ENCODE measurements around the gene APPL2. TPM values are rescaled to one million over a fixed set of nuclear protein-coding genes. Genes with fewer than 3 reads are reported as not detected.
A peak's percentile ranks its signal among the peaks of the same experiment; 100 is the strongest.

The APPL2 gene
- polyA plus RNA-seq, 1 donor = 86.4 TPM

- peaks cover 53% of the 10 kb centered on the region for H3K4me1 ChIP-seq (ENCODE audit: control insufficient read depth, insufficient read depth, low read length)
- H3K4me3 ChIP-seq (ENCODE audit: low read length) = no peak overlapping the region
- no CpG with 5 or more reads among the region's 4 CpGs for WGBS (ENCODE audit: insufficient coverage, low lambda C conversion rate)
- H3K27me3 ChIP-seq (ENCODE audit: control insufficient read depth, insufficient read depth, low read length) = no peaks in the 10 kb centered on the region
- H3K27ac ChIP-seq (ENCODE audit: low read length) = peak overlapping the region; percentile 90
- no peak for DNase-seq
- peaks cover 46% of the 10 kb centered on the region for H3K36me3 ChIP-seq (ENCODE audit: control insufficient read depth, insufficient read depth, low read length)
- H3K9me3 ChIP-seq (ENCODE audit: control insufficient read depth, low read depth, low read length) = no peaks in the 10 kb centered on the region
Measured at GRCh38 chr12:105224399-105224798, 11.6 kb downstream of the APPL2 start.

GRCh38 chr12:105223884-105224283 lies 12.1 kb downstream of the APPL2 start:
- DNase-seq = peak in 1 of 2 donors; percentile 42
- Histone ChIP-seq H3K27me3 (ENCODE audit: control insufficient read depth, insufficient read depth, low read length) (no peaks in the 10 kb centered on the region), H3K4me3 (ENCODE audit: low read length) (no peak overlapping the region), H3K27ac (ENCODE audit: low read length) (peak overlapping the region; percentile 90), H3K4me1 (ENCODE audit: control insufficient read depth, insufficient read depth, low read length) (peaks cover 54% of the 10 kb centered on the region), H3K36me3 (ENCODE audit: control insufficient read depth, insufficient read depth, low read length) (peaks cover 47% of the 10 kb centered on the region), H3K9me3 (ENCODE audit: control insufficient read depth, low read depth, low read length) (no peaks in the 10 kb centered on the region)
- WGBS (ENCODE audit: insufficient coverage, low lambda C conversion rate) = no CpG with 5 or more reads among the region's 4 CpGs

- H3K36me3 ChIP-seq (ENCODE audit: control insufficient read depth, insufficient read depth, low read length) = peaks cover 47% of the 10 kb centered on the region
- peak overlapping the region; percentile 90 for H3K27ac ChIP-seq (ENCODE audit: low read length)
- H3K4me3 ChIP-seq (ENCODE audit: low read length) = no peak overlapping the region
- WGBS (ENCODE audit: insufficient coverage, low lambda C conversion rate) = no CpG with 5 or more reads among the region's 4 CpGs
- DNase-seq = no peak
- H3K27me3 ChIP-seq (ENCODE audit: control insufficient read depth, insufficient read depth, low read length) = no peaks in the 10 kb centered on the region
- H3K4me1 ChIP-seq (ENCODE audit: control insufficient read depth, insufficient read depth, low read length) = peaks cover 56% of the 10 kb centered on the region
- no peaks in the 10 kb centered on the region for H3K9me3 ChIP-seq (ENCODE audit: control insufficient read depth, low read depth, low read length)
Measured at GRCh38 chr12:105223352-105223845, 12.6 kb downstream of the APPL2 start.

- H3K36me3 ChIP-seq (ENCODE audit: control insufficient read depth, insufficient read depth, low read length) = peaks cover 48% of the 10 kb centered on the region
- no peak for DNase-seq
- no peaks in the 10 kb centered on the region for H3K27me3 ChIP-seq (ENCODE audit: control insufficient read depth, insufficient read depth, low read length)
- 83% methylated on average over 7 of the region's 13 CpGs for WGBS (ENCODE audit: insufficient coverage, low lambda C conversion rate)
- H3K9me3 ChIP-seq (ENCODE audit: control insufficient read depth, low read depth, low read length) = no peaks in the 10 kb centered on the region
- H3K4me3 ChIP-seq (ENCODE audit: low read length) = no peak overlapping the region
- H3K27ac ChIP-seq (ENCODE audit: low read length) = peak overlapping the region; percentile 90
- H3K4me1 ChIP-seq (ENCODE audit: control insufficient read depth, insufficient read depth, low read length) = peaks cover 57% of the 10 kb centered on the region
Measured at GRCh38 chr12:105222726-105223351, 13.1 kb downstream of the APPL2 start.

- peak overlapping the region; percentile 90 for H3K27ac ChIP-seq (ENCODE audit: low read length)
- H3K4me3 ChIP-seq (ENCODE audit: low read length) = no peak overlapping the region
- WGBS (ENCODE audit: insufficient coverage, low lambda C conversion rate) = 40% methylated on average over 1 of the region's 4 CpGs
- H3K9me3 ChIP-seq (ENCODE audit: control insufficient read depth, low read depth, low read length) = no peaks in the 10 kb centered on the region
- H3K36me3 ChIP-seq (ENCODE audit: control insufficient read depth, insufficient read depth, low read length) = peaks cover 48% of the 10 kb centered on the region
- no peaks in the 10 kb centered on the region for H3K27me3 ChIP-seq (ENCODE audit: control insufficient read depth, insufficient read depth, low read length)
- H3K4me1 ChIP-seq (ENCODE audit: control insufficient read depth, insufficient read depth, low read length) = peaks cover 57% of the 10 kb centered on the region
- DNase-seq = no peak
Measured at GRCh38 chr12:105222284-105222655, 13.7 kb downstream of the APPL2 start.

GRCh38 chr12:105221583-105222283 lies 14.2 kb downstream of the APPL2 start:
- H3K36me3 ChIP-seq (ENCODE audit: control insufficient read depth, insufficient read depth, low read length) = peaks cover 49% of the 10 kb centered on the region
- DNase-seq = peak in 1 of 2 donors; percentile 73
- H3K27me3 ChIP-seq (ENCODE audit: control insufficient read depth, insufficient read depth, low read length) = no peaks in the 10 kb centered on the region
- peak overlapping the region; percentile 90 for H3K27ac ChIP-seq (ENCODE audit: low read length)
- H3K4me1 ChIP-seq (ENCODE audit: control insufficient read depth, insufficient read depth, low read length) = peaks cover 60% of the 10 kb centered on the region
- WGBS (ENCODE audit: insufficient coverage, low lambda C conversion rate) = no CpG with 5 or more reads among the region's 19 CpGs
- H3K4me3 ChIP-seq (ENCODE audit: low read length) = no peak overlapping the region
- H3K9me3 ChIP-seq (ENCODE audit: control insufficient read depth, low read depth, low read length) = no peaks in the 10 kb centered on the region

- 17% methylated on average over 1 of the region's 3 CpGs for WGBS (ENCODE audit: insufficient coverage, low lambda C conversion rate)
- no peak overlapping the region for H3K4me3 ChIP-seq (ENCODE audit: low read length)
- no peaks in the 10 kb centered on the region for H3K9me3 ChIP-seq (ENCODE audit: control insufficient read depth, low read depth, low read length)
- peak; percentile 80 to 92 for DNase-seq
- no peaks in the 10 kb centered on the region for H3K27me3 ChIP-seq (ENCODE audit: control insufficient read depth, insufficient read depth, low read length)
- H3K27ac ChIP-seq (ENCODE audit: low read length) = peak overlapping the region; percentile 90
- H3K36me3 ChIP-seq (ENCODE audit: control insufficient read depth, insufficient read depth, low read length) = peaks cover 54% of the 10 kb centered on the region
- peaks cover 64% of the 10 kb centered on the region for H3K4me1 ChIP-seq (ENCODE audit: control insufficient read depth, insufficient read depth, low read length)
Measured at GRCh38 chr12:105220929-105221290, 15.1 kb downstream of the APPL2 start.

GRCh38 chr12:105220150-105220928 lies 15.6 kb downstream of the APPL2 start:
- Histone ChIP-seq H3K27ac (ENCODE audit: low read length) (peak overlapping the region; percentile 90), H3K9me3 (ENCODE audit: control insufficient read depth, low read depth, low read length) (no peaks in the 10 kb centered on the region), H3K36me3 (ENCODE audit: control insufficient read depth, insufficient read depth, low read length) (peaks cover 54% of the 10 kb centered on the region), H3K27me3 (ENCODE audit: control insufficient read depth, insufficient read depth, low read length) (no peaks in the 10 kb centered on the region), H3K4me3 (ENCODE audit: low read length) (no peak overlapping the region), H3K4me1 (ENCODE audit: control insufficient read depth, insufficient read depth, low read length) (peaks cover 69% of the 10 kb centered on the region)
- no CpG with 5 or more reads among the region's 6 CpGs for WGBS (ENCODE audit: insufficient coverage, low lambda C conversion rate)
- no peak for DNase-seq

- Histone ChIP-seq H3K27me3 (ENCODE audit: control insufficient read depth, insufficient read depth, low read length) (no peaks in the 10 kb centered on the region), H3K4me1 (ENCODE audit: control insufficient read depth, insufficient read depth, low read length) (peaks cover 75% of the 10 kb centered on the region), H3K27ac (ENCODE audit: low read length) (peak overlapping the region; percentile 90), H3K36me3 (ENCODE audit: control insufficient read depth, insufficient read depth, low read length) (peaks cover 52% of the 10 kb centered on the region), H3K9me3 (ENCODE audit: control insufficient read depth, low read depth, low read length) (no peaks in the 10 kb centered on the region), H3K4me3 (ENCODE audit: low read length) (no peak overlapping the region)
- 67% methylated on average over 1 of the region's 4 CpGs for WGBS (ENCODE audit: insufficient coverage, low lambda C conversion rate)
- peak in 1 of 2 donors; percentile 78 for DNase-seq
Measured at GRCh38 chr12:105219261-105220028, 16.5 kb downstream of the APPL2 start.

GRCh38 chr12:105218434-105218833 lies 17.5 kb downstream of the APPL2 start:
- peak overlapping the region; percentile 90 for H3K27ac ChIP-seq (ENCODE audit: low read length)

More at GRCh38 chr12:105218434-105218833, 17.5 kb downstream of the APPL2 start:
- peak in 1 of 2 donors; percentile 31 for DNase-seq
- Histone ChIP-seq H3K36me3 (ENCODE audit: control insufficient read depth, insufficient read depth, low read length) (peaks cover 46% of the 10 kb centered on the region), H3K9me3 (ENCODE audit: control insufficient read depth, low read depth, low read length) (no peaks in the 10 kb centered on the region), H3K27me3 (ENCODE audit: control insufficient read depth, insufficient read depth, low read length) (no peaks in the 10 kb centered on the region), H3K4me1 (ENCODE audit: control insufficient read depth, insufficient read depth, low read length) (peaks cover 74% of the 10 kb centered on the region), H3K4me3 (ENCODE audit: low read length) (no peak overlapping the region)
- 80% methylated on average over 1 of the region's 7 CpGs for WGBS (ENCODE audit: insufficient coverage, low lambda C conversion rate)
